ENCODE results near the gene TCF19.
"Not testable (repeated sequence)": the region's sequence is repeated elsewhere in the genome, so short reads cannot be mapped to it uniquely, and the experiment has no call there.

- not testable (repeated sequence) for TF ChIP-seq EZH2phosphoT487 (IDR thresholded peaks at IDR 0.05; ENCODE audit: insufficient read depth, low read depth); EZH2 (IDR thresholded peaks at IDR 0.05; ENCODE audit: insufficient read depth, poor library complexity, severe bottlenecking)
Measured at GRCh38 chr6:31185695-31186051, 27.3 kb downstream of the TCF19 start.
